SK-N-SH (cell line): ENCODE measurements around the gene EPB41L4B.

Experiments
- CHD2 ChIP-seq: fragments of 150-350 bp; IDR thresholded peaks from 2 replicates; pipeline ENCODE4 v1.6.1; 2018; ENCODE audit warnings: low read length; ENCODE audit not compliant: partially characterized antibody
- YY1 ChIP-seq: IDR thresholded peaks from 2 replicates; pipeline ENCODE4 v1.4.0; 2012; ENCODE audit warnings: low read depth, mild to moderate bottlenecking
- TF ChIP-seq, protein P1 (sequence below): fragments of 200-600 bp; sonication (generic); IDR thresholded peaks from 2 replicates; pipeline ENCODE4 v1.6.1; 2017; ENCODE audit warnings: antibody characterized with exemption, mild to moderate bottlenecking, moderate library complexity

DNA sequence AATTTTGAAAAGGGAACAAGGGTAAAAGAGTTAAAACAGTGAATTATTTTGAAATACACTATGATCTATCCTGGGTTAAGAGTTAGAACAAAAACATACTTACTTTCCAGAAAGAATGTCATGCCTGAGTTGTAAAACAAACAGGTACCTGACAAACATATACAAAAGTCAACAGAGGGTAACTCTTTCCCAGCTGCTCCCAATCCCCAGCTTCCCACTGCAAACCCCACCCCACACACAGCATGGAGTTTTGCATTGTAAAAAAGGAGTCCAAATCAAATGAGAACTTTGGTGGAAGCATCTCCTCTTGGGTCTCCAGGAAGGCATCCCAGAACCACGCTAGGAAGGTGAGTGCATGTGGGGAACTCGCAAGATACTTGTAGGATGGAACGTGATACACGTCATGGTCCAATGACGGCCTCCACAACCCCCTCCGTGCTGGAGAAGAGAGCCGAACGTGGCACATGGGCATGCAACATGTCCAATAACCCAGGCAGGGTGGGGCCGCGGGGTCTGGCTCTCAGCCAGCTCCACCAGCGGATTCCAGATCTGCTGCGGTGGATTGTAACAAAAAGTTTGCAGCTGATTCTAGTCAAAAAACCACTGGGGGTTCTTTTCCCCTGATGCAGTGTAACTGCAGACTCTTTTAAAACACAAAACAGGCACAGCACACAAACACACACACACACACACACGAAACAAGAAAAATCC is 55.8 kb downstream of the EPB41L4B start:
- no peak for TF ChIP-seq YY1
- no peak for TF ChIP-seq CHD2
- TF ChIP-seq, protein P1, sequence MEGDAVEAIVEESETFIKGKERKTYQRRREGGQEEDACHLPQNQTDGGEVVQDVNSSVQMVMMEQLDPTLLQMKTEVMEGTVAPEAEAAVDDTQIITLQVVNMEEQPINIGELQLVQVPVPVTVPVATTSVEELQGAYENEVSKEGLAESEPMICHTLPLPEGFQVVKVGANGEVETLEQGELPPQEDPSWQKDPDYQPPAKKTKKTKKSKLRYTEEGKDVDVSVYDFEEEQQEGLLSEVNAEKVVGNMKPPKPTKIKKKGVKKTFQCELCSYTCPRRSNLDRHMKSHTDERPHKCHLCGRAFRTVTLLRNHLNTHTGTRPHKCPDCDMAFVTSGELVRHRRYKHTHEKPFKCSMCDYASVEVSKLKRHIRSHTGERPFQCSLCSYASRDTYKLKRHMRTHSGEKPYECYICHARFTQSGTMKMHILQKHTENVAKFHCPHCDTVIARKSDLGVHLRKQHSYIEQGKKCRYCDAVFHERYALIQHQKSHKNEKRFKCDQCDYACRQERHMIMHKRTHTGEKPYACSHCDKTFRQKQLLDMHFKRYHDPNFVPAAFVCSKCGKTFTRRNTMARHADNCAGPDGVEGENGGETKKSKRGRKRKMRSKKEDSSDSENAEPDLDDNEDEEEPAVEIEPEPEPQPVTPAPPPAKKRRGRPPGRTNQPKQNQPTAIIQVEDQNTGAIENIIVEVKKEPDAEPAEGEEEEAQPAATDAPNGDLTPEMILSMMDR: no peak
